ENCODE results near the gene SHISA4.
"Not testable (repeated sequence)": the region's sequence is repeated elsewhere in the genome, so short reads cannot be mapped to it uniquely, and the experiment has no call there.

SHISA4 gene

GRCh38 chr1:201933840-201934430 is 45.2 kb downstream of the SHISA4 start:
- DNase-seq: no peak

GRCh38 chr1:201937624-201938213 is 49.0 kb downstream of the SHISA4 start:
- no peak for DNase-seq

GRCh38 chr1:201938440-201939035 is 49.8 kb downstream of the SHISA4 start:
- DNase-seq: no peak

- no peak for DNase-seq
These were observed 50.5 kb downstream of the SHISA4 start for GRCh38 chr1:201939148-201939547.

- no peak for DNase-seq
These were observed 50.9 kb downstream of the SHISA4 start for GRCh38 chr1:201939574-201939973.

GRCh38 chr1:201940316-201940715 is 51.6 kb downstream of the SHISA4 start:
- not testable (repeated sequence) for DNase-seq

- DNase-seq: no peak
These were observed 52.9 kb downstream of the SHISA4 start for GRCh38 chr1:201941420-201942128.

GRCh38 chr1:201942129-201942495 is 53.4 kb downstream of the SHISA4 start:
- DNase-seq: no peak
